SHP77 (cell line): ENCODE measurements around the gene ICE1.

ENCODE experiments used
- DNase-seq, 2 experiments: peaks; one replicate each; lab custom pipeline; 2025; lab: John Stamatoyannopoulos, UW

Gene ICE1

DNA sequence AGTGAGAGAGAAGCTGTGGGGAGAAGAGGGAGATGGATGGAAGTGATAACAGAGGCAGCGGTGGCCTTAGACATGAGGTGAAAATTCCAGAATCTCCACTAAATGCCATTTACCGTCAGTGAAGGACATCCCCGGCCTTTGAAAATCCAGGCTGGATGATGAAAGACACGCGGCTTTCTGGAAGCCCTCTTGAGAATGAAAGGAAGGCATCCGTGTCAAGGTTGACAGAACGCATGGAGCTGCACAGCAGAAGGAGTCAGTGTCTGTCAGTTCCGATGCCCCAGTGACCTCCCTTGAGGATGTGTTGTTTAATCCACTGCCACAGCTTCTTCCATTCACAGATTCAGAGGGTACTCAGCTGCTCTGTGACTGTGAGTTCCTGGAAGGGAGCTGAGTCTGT, 114.9 kb downstream of the ICE1 start:
- DNase-seq, result no peak

DNA sequence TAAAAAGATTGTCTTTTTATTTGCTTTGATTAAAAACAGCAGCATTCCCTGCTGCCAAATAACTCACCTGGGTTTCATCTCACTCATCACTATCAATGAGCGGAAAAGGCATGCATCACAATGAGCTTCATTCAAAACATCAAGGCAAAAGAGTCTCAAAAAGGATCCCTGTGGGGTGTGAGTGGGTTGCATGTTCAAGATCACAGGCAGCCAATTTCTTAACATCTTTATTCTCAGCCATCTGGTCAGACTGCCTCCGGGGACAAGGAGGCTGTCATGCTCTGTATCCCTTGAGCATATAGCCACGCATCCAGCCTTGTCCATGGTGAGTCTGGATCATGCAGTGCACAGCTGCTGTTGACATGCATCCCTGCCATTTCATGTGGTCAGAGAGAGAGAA, 117.1 kb downstream of the ICE1 start:
- no peak for DNase-seq
